T-helper 1 cell treated with Interleukin-12 subunit alpha and Interleukin-12 subunit beta and Interleukin-4 antibody, amounts not matched to agents 30 ng/mL and 1 ng/mL, for 36 hours (primary cell): ENCODE data around the gene DNAJB1. TPM values are rescaled to one million over a fixed set of nuclear protein-coding genes. Genes with fewer than 3 reads are reported as not detected.

ENCODE experiments used
- intact Hi-C: fragments of 100-400 bp; cut with micrococcal nuclease; formaldehyde crosslinking; loops from one replicate; pipeline ENCODE4 v1.15.1; 2024
- total RNA-seq: library from RNA; stranded (reverse); gene quantifications from 2 replicates; pipeline ENCODE4 v1.2.3, GENCODE V29; 2022

DNAJB1 gene
- total RNA-seq, 1 donor from 2014 or later = 79.9 TPM

GRCh38 chr19:14474827-14475226 is 43.4 kb downstream of the DNAJB1 start:
- intact Hi-C loops = no loop called here

- intact Hi-C loops = no loop called here
These were observed 44.1 kb downstream of the DNAJB1 start for GRCh38 chr19:14473978-14474578.

DNA sequence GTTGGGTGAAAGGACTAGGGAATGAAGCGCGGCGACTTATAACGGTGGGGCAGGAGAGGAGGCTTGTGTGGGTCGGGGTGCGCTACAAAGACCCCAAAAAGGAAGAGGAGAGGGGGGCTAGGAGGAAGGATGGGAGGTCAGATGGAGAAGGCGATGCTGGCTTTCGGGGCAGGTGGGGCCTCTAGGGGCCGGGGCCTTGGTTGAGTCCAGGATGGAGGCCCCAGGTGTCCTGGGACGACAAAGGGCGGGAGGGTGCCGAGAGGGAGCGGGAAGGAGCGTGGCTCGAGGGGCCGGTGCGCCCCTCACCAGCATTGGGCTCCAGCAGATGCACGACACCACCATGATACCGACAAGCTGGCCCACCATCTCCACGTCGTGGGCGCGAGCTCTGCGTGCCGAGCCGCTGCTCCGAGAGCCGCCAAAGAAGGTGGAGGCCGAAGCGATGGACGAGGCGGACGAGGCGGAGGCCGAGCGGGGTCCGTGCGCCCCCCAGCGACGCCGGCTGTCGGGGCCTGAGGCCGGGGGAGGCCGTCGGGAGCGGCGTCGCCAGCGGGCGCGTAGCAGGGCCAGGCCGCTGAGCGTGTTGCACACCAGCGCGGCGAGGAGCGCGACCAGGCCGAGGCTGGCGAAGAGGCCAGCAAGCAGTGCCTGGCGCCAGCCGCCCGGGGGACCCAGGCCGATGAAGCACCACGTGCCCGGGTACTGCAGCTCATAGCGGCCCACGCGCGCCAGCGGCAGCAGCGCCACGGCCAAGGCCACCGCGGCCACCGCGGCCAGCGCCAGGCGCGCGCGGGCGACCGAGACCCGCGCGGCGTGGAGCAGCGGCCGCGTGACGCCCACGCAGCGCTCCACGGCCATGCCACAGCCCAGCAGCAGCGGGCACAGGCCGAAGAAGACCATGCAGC is 44.9 kb downstream of the DNAJB1 start:
- intact Hi-C loops = no loop called here

GRCh38 chr19:14472202-14472938 is 45.8 kb downstream of the DNAJB1 start:
- intact Hi-C loops = loop anchor here (1.0 kb wide), 1 partner anchor 40 kb away; no protein-coding TSS in a partner anchor

GRCh38 chr19:14471436-14472187 is 46.6 kb downstream of the DNAJB1 start:
- intact Hi-C loops = loop anchor here (1.0 kb wide), 1 partner anchor 39 kb away; no protein-coding TSS in a partner anchor

DNA sequence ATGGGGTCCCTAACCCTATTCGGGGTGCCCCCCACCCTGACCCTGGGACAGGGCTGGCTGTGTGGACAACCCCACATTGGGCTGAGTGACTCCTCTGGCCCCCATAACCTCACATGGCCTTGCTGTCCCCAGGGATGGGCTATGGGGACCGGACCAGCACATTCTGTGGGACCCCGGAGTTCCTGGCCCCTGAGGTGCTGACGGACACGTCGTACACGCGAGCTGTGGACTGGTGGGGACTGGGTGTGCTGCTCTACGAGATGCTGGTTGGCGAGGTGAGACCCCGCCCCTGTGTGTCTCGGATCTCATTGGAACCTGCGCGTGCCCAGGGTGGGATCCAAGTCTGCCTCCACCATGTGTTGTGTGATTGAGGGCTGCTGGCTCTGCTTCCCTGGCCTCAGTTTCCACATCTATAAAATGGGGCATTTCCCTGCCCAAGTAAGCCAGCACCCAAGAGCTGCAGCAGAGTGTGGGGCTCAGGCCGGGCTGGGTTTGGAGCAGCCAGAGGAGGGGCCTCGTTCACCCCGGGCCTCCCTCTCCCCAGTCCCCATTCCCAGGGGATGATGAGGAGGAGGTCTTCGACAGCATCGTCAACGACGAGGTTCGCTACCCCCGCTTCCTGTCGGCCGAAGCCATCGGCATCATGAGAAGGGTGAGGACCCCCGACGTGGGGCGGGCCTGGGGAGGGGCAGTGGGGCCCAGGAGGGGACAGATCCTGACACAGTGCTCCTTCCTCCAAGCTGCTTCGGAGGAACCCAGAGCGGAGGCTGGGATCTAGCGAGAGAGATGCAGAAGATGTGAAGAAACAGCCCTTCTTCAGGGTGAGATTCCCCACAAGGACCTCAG is 47.9 kb downstream of the DNAJB1 start:
- intact Hi-C loops = no loop called here

GRCh38 chr19:14467816-14468215 is 50.4 kb downstream of the DNAJB1 start:
- intact Hi-C loops = no loop called here

DNA sequence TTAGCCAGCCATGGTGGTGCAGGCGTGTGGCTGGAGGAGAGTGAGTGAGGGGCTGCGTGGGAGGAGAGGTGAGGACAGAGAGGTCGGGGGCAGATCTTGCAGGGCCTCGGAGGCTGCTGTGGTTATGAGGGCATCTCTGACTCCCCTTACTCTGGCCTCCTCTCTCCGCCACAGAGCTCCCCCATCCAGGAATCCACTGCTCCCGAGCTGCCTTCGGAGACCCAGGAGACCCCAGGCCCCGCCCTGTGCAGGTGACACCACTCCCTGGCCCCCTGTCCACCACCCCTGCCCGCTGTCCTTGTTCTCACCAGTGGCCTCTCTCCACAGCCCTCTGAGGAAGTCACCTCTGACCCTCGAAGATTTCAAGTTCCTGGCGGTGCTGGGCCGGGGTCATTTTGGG is 50.8 kb downstream of the DNAJB1 start:
- intact Hi-C loops = no loop called here

Other genes starting within 250 kb of the DNAJB1 start
- 218 and 221 TPM in 2 replicates for gene ADGRE5, start 137.0 kb downstream of the DNAJB1 start, total RNA-seq
- gene DDX39A, start 99.1 kb downstream of the DNAJB1 start, total RNA-seq = 238 and 242 TPM in 2 replicates
- gene PKN1, start 85.1 kb downstream of the DNAJB1 start, total RNA-seq = 200 and 201 TPM in 2 replicates
- 0.39 and 0.41 TPM in 2 replicates for gene PTGER1, start 43.0 kb downstream of the DNAJB1 start, total RNA-seq
- 46.4 and 51.2 TPM in 2 replicates for gene GIPC1, start 22.3 kb downstream of the DNAJB1 start, total RNA-seq
- gene TECR, start 11.2 kb upstream of the DNAJB1 start, total RNA-seq = 127 and 129 TPM in 2 replicates
- 107 and 121 TPM in 2 replicates for gene NDUFB7, start 53.7 kb upstream of the DNAJB1 start, total RNA-seq
- gene CLEC17A, start 64.7 kb upstream of the DNAJB1 start, total RNA-seq = not detected in 2 replicates
- gene ADGRE3, start 156.4 kb upstream of the DNAJB1 start, total RNA-seq = not detected in 2 replicates
- 13.3 and 14.5 TPM in 2 replicates for gene ZNF333, start 171.7 kb upstream of the DNAJB1 start, total RNA-seq